NT2/D1 (cell line): ENCODE measurements around the gene EHD1.

Experiments used
- SUZ12 ChIP-seq: IDR thresholded peaks from 2 replicates; pipeline ENCODE4 v1.6.1; 2011; ENCODE audit not compliant: insufficient read length, insufficient read depth; ENCODE audit errors: extremely low read depth
- YY1 ChIP-seq: IDR thresholded peaks from 2 replicates; pipeline ENCODE4 v1.6.1; 2011; ENCODE audit not compliant: insufficient read length, insufficient read depth
- ZNF274 ChIP-seq: IDR thresholded peaks from 2 replicates; pipeline ENCODE4 v1.6.1; 2011; ENCODE audit warnings: mild to moderate bottlenecking, low read depth, low read length

- TF ChIP-seq YY1, result no peak
- no peak for TF ChIP-seq ZNF274
- no peak for TF ChIP-seq SUZ12
Measured at GRCh38 chr11:64832467-64833197, 45.8 kb downstream of the EHD1 start.
